ENCODE results near the gene RBM6.

- TF ChIP-seq CTCF (IDR thresholded peaks at IDR 0.05): no peak
- no peak for TF ChIP-seq EP300 (IDR thresholded peaks at IDR 0.05)
- TF ChIP-seq POLR2A (IDR thresholded peaks at IDR 0.05): no peak
- no peak for TF ChIP-seq POLR2AphosphoS5 (IDR thresholded peaks at IDR 0.05)
These were observed 76.0 kb downstream of the RBM6 start for GRCh38 chr3:50015918-50016317.

Data from upper lobe of left lung (tissue), 4 donors.